ENCODE results near the gene KLHL14. TPM values are rescaled to one million over a fixed set of nuclear protein-coding genes. Genes with fewer than 3 reads are reported as not detected.

KLHL14 gene
- total and polyA plus RNA-seq, 2 donors (not counting 3 experiments of a cell fraction or from before 2014, with no cell fraction given) = not detected

DNA sequence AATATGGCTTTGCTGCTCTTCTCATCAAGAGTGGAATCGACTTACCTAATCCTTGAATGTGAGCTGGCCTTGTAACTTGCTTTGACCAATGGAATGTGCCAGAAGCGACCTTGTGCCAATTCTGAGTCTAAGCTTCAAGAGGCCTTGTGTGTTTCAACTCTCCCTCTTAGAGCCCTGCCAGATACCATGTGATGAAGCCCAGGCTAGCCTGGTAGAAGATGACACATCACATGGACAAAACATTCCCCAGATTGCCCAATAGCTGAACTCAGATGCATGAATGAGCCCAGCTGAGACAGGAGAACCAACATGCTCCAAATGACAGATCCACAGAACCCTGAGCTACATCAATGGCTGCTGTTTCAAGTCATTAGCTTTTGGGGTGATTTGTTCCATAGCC is 4.2 kb upstream of the KLHL14 start:
- H3K36me3 ChIP-seq (ENCODE audit: control insufficient read depth in 2 of 2, extremely low read depth in 1 of 2, insufficient read depth in 2 of 2, low read length in 2 of 2) = no peaks in the 10 kb centered on the region
- dilution Hi-C loops (cut with MboI; ENCODE audit: extremely low pct_ligation_motif_present, low sequenced_read_pairs) (no loop called here), intact Hi-C loops (cut with micrococcal nuclease) (no loop called here)
- H4K20me1 ChIP-seq (replicated peaks; ENCODE audit: control insufficient read depth, extremely low read depth, insufficient read depth, low read length) = no peaks in the 10 kb centered on the region
- no peak overlapping the region for H2AFZ ChIP-seq (ENCODE audit: low read depth, low read length)
- FAIRE-seq (no peak), DNase-seq (ENCODE audit: low read depth, low spot score) (no peak)
- no TSS peak for BruUV-seq (replicated peaks)
- H3K27me3 ChIP-seq (ENCODE audit: control insufficient read depth in 2 of 2, insufficient read depth in 2 of 2, low read length in 2 of 2) = peaks cover 14% of the 10 kb centered on the region in 2 experiments
- ChIA-PET POLR2A (no interaction called here), CTCF (interaction anchor here (1.4 kb wide), 1 partner anchor 10 kb away, joined by 3 read pairs; no protein-coding TSS in a partner anchor)
- no peak for TF ChIP-seq POLR2AphosphoS5 (IDR thresholded peaks at IDR 0.05; ENCODE audit: insufficient read depth, low read depth, low read length)
- no peak for TF ChIP-seq MAX (IDR thresholded peaks at IDR 0.05; ENCODE audit: insufficient read depth, insufficient read length)
- no peak for TF ChIP-seq POLR2A (IDR thresholded peaks at IDR 0.05; ENCODE audit: low read depth, low read length)
- TF ChIP-seq EZH2 (IDR thresholded peaks at IDR 0.05; ENCODE audit: borderline replicate concordance, low read depth, low read length, severe bottlenecking) = no peak
- TF ChIP-seq JUN (IDR thresholded peaks at IDR 0.05; ENCODE audit: borderline replicate concordance, insufficient read depth, insufficient read length, low read depth) = no peak
- TF ChIP-seq MYC (IDR thresholded peaks at IDR 0.05; ENCODE audit: low read depth, low read length) = no peak
- TF ChIP-seq, protein P1, sequence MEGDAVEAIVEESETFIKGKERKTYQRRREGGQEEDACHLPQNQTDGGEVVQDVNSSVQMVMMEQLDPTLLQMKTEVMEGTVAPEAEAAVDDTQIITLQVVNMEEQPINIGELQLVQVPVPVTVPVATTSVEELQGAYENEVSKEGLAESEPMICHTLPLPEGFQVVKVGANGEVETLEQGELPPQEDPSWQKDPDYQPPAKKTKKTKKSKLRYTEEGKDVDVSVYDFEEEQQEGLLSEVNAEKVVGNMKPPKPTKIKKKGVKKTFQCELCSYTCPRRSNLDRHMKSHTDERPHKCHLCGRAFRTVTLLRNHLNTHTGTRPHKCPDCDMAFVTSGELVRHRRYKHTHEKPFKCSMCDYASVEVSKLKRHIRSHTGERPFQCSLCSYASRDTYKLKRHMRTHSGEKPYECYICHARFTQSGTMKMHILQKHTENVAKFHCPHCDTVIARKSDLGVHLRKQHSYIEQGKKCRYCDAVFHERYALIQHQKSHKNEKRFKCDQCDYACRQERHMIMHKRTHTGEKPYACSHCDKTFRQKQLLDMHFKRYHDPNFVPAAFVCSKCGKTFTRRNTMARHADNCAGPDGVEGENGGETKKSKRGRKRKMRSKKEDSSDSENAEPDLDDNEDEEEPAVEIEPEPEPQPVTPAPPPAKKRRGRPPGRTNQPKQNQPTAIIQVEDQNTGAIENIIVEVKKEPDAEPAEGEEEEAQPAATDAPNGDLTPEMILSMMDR (IDR thresholded peaks at IDR 0.05; ENCODE audit: extremely low read depth in 1 of 2, insufficient read depth in 1 of 2, low read depth in 1 of 2, low read length in 2 of 2) = no peak
- TF ChIP-seq FOS (IDR thresholded peaks at IDR 0.05; ENCODE audit: borderline replicate concordance, insufficient read depth, low read length) = no peak
- no peak overlapping the region for H3K27ac ChIP-seq (ENCODE audit: insufficient read depth, low read depth, low read length)
- H3K79me2 ChIP-seq (ENCODE audit: control insufficient read depth, insufficient read depth, low read length) = no peaks in the 10 kb centered on the region
- H3K4me1 ChIP-seq (ENCODE audit: control insufficient read depth, extremely low read depth, insufficient read depth, low read length) = peaks cover 8% of the 10 kb centered on the region
- no peak overlapping the region for H3K9ac ChIP-seq (replicated peaks; ENCODE audit: extremely low read depth, insufficient read depth, low read length)
- H3K9me3 ChIP-seq (replicated peaks; ENCODE audit: control insufficient read depth, insufficient read depth, low read length) = no peaks in the 10 kb centered on the region
- no peak overlapping the region for H3K4me2 ChIP-seq (ENCODE audit: insufficient read depth, low read length)
- H3K4me3 ChIP-seq (replicated peaks in 1 of 3; ENCODE audit: insufficient read depth in 1 of 3, low read depth in 1 of 3, low read length in 3 of 3) = no peak overlapping the region
- no peaks in the 10 kb centered on the region for H3K9me1 ChIP-seq (replicated peaks; ENCODE audit: control insufficient read depth, extremely low read depth, insufficient read depth, low read length)
